Sigmoid colon (tissue), 7 donors: Measurements from ENCODE around the gene VPS33B. TPM values are rescaled to one million over a fixed set of nuclear protein-coding genes. Genes with fewer than 3 reads are reported as not detected.
"Not testable (repeated sequence)": the region's sequence is repeated elsewhere in the genome, so short reads cannot be mapped to it uniquely, and the experiment has no call there.

Source experiments
- DNase-seq: peaks from one replicate; pipeline ENCODE4 v3.0.0-alpha.2; 2019
- H3K27ac ChIP-seq, 4 donors: fragments of 200-600 bp; sonication (generic); one replicate each; pipeline ENCODE4 v1.5.1; 2016 to 2019; ENCODE audit warnings: mild to moderate bottlenecking in 1 of 4
- H3K27me3 ChIP-seq, 3 donors: fragments of 200-600 bp; sonication (generic); one replicate each; pipeline ENCODE4 v1.5.1; 2019; ENCODE audit warnings: mild to moderate bottlenecking in 1 of 3
- H3K36me3 ChIP-seq, 4 donors: fragments of 200-600 bp; sonication (generic); one replicate each; pipeline ENCODE4 v1.5.1; 2016 to 2019
- H3K4me1 ChIP-seq, 4 donors: fragments of 200-600 bp; sonication (generic); one replicate each; pipeline ENCODE4 v1.5.1; 2017 to 2019
- H3K4me3 ChIP-seq, 4 donors: fragments of 200-600 bp; sonication (generic); one replicate each; pipeline ENCODE4 v1.5.1; 2017 to 2019; ENCODE audit warnings: mild to moderate bottlenecking in 2 of 4, moderate library complexity in 1 of 4
- H3K9me3 ChIP-seq, 4 donors: fragments of 200-600 bp in 3 of 4; sonication (generic) in 3 of 4; one replicate each; pipeline versions ENCODE4 v1.5.1 to v1.6.1; 2013 to 2019
- EP300 ChIP-seq, 4 donors: sonication (generic); formaldehyde crosslinking; IDR thresholded peaks; one replicate each; pipeline ENCODE4 v1.6.1; 2017; ENCODE audit warnings: antibody characterized with exemption in 4 of 4
- POLR2A ChIP-seq, 2 donors: fragments of 450-650 bp; IDR thresholded peaks; one replicate each; pipeline ENCODE4 v1.6.1; 2016; ENCODE audit warnings: antibody characterized with exemption in 2 of 2, mild to moderate bottlenecking in 2 of 2, moderate library complexity in 2 of 2
- POLR2AphosphoS5 ChIP-seq, 4 donors: sonication (generic); formaldehyde crosslinking; IDR thresholded peaks; one replicate each; pipeline ENCODE4 v1.6.1; 2017; ENCODE audit warnings: antibody characterized with exemption in 4 of 4
- WGBS, 2 donors: extraction: QIAGEN DNeasy Blood & Tissue Kit; methylation state at CpG; one replicate each; pipeline ENCODE4 v1.1.7; 2013; 5-methylcytosine and 5-hydroxymethylcytosine counted together
- intact Hi-C: fragments of 100-400 bp; cut with DNase I; formaldehyde crosslinking; loops from one replicate; pipeline ENCODE4 v1.15.1; 2023
- polyA plus RNA-seq, 3 donors: library from polyadenylated mRNA; stranded (reverse); fragments of 200-250 nt; gene quantifications; one replicate each; pipeline ENCODE4 v1.2.3, GENCODE V29; 2013
- total RNA-seq, 4 donors: library from RNA; depleted of rRNA; stranded (reverse); fragments of >200 nt; gene quantifications; one replicate each; pipeline ENCODE4 v1.1.0, GENCODE V29; 2016
- TF ChIP-seq, protein P1 (sequence below), 4 experiments: fragments of 450-650 bp in 3 of 4; fragments of 200-600 bp in 1 of 4; IDR thresholded peaks; one replicate each; pipeline ENCODE4 v1.5.1; 2016 to 2019; ENCODE audit warnings: antibody characterized with exemption in 4 of 4, mild to moderate bottlenecking in 3 of 4, moderate library complexity in 2 of 4
- donor health status: healthy with polysubstance abuse.
- donor health status: Bipolar disorder and iron deficiency.
- donor health status: healthy.

Gene VPS33B
- total and polyA plus RNA-seq, 7 donors = 6.6 to 13.4 (median 8.3) TPM

DNA sequence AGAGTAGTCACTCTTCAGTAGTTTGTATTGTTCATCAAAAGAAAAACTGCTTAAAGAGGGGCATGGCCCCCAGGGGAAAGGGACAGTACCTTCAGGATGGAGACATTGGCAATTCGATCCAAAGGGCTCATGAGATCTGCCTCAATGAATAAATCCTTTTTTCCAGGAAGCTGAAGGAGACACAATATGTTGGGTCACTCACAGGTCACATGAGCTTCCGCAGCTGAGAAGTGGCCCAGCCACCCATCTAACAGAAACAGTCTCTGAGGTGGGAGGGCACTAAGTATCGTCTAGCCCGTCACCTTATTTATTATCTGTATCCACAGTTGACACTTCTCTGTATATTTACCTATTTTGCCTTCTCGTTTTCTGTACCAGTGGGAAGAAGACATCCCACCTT, 4.7 kb downstream of the VPS33B start:
- H3K9me3 ChIP-seq = no peaks in the 10 kb centered on the region
- H3K36me3 ChIP-seq = peaks cover 0 to 40% (median 9%) of the 10 kb centered on the region in 4 donors
- no peaks in the 10 kb centered on the region for H3K27me3 ChIP-seq
- TF ChIP-seq POLR2A (IDR thresholded peaks at IDR 0.05) (no peak), EP300 (IDR thresholded peaks at IDR 0.05) (no peak), POLR2AphosphoS5 (IDR thresholded peaks at IDR 0.05) (no peak)
- TF ChIP-seq, protein P1, sequence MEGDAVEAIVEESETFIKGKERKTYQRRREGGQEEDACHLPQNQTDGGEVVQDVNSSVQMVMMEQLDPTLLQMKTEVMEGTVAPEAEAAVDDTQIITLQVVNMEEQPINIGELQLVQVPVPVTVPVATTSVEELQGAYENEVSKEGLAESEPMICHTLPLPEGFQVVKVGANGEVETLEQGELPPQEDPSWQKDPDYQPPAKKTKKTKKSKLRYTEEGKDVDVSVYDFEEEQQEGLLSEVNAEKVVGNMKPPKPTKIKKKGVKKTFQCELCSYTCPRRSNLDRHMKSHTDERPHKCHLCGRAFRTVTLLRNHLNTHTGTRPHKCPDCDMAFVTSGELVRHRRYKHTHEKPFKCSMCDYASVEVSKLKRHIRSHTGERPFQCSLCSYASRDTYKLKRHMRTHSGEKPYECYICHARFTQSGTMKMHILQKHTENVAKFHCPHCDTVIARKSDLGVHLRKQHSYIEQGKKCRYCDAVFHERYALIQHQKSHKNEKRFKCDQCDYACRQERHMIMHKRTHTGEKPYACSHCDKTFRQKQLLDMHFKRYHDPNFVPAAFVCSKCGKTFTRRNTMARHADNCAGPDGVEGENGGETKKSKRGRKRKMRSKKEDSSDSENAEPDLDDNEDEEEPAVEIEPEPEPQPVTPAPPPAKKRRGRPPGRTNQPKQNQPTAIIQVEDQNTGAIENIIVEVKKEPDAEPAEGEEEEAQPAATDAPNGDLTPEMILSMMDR (IDR thresholded peaks at IDR 0.05) = no peak
- peaks cover 0 to 18% (median 14%) of the 10 kb centered on the region in 4 donors for H3K4me1 ChIP-seq
- 83 to 84% methylated on average over 5 of the region's 5 CpGs for whole genome bisulfite sequencing, 2 donors
- no peak overlapping the region for H3K4me3 ChIP-seq
- DNase-seq = no peak
- no peak overlapping the region for H3K27ac ChIP-seq
- intact Hi-C loops = no loop called here

DNA sequence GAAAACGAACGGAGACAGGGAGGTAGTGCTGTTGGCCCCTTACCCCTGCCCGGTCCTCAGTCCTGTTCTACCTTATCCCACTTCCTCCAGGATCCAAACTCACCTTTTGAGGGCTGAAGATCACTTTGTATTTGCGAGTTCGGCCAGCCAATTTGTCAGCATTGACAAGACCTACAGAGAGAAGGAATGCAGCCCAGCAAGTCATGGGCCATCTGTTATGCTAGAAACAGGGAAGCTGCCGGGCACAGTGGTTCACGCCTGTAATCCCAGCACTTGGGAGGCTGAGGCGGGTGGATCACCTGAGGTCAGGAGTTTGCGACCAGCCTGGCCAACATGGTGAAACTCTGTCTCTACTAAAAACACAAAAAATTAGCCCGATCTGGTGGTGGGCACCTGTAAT, 8.7 kb downstream of the VPS33B start:
- H3K9me3 ChIP-seq, H3K4me1 ChIP-seq, H3K4me3 ChIP-seq, intact Hi-C loops, DNase-seq, H3K27ac ChIP-seq, H3K27me3 ChIP-seq: not testable (repeated sequence)
- H3K36me3 ChIP-seq = peaks cover 0 to 75% (median 23%) of the 10 kb centered on the region in 4 donors
- WGBS, 2 donors = 96 to 97% methylated on average over 10 of the region's 10 CpGs

DNA sequence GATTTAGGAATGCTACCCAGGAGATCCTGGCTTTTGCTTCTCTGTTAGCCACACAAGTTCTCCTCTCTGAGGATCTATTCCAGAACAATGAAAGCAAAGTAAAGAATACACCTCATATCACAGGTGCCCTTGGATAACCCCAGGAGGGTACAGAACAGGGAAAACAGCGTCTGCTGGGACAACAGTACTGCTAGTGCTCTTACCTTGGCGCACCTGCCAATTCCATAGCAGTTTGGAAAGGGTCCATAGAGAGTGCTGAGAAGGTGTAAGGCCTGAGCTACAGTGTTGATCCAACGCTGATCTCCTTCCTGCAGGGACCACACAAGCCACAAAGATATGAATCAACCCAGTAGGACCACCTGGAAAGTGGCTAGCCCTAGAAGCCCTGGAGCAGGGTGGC, 15.1 kb downstream of the VPS33B start:
- no peaks in the 10 kb centered on the region for H3K9me3 ChIP-seq
- no peak overlapping the region for H3K4me3 ChIP-seq
- DNase-seq = no peak
- H3K27me3 ChIP-seq = no peaks in the 10 kb centered on the region
- H3K36me3 ChIP-seq = peaks cover 10 to 93% (median 52%) of the 10 kb centered on the region in 4 donors
- TF ChIP-seq, protein P1 (IDR thresholded peaks at IDR 0.05) = no peak
- TF ChIP-seq EP300 (IDR thresholded peaks at IDR 0.05) (no peak), POLR2A (IDR thresholded peaks at IDR 0.05) (no peak), POLR2AphosphoS5 (IDR thresholded peaks at IDR 0.05) (no peak)
- WGBS, 2 donors = 91 to 93% methylated on average over 3 of the region's 3 CpGs
- intact Hi-C loops = no loop called here
- no peak overlapping the region for H3K27ac ChIP-seq
- H3K4me1 ChIP-seq = no peaks in the 10 kb centered on the region

DNA sequence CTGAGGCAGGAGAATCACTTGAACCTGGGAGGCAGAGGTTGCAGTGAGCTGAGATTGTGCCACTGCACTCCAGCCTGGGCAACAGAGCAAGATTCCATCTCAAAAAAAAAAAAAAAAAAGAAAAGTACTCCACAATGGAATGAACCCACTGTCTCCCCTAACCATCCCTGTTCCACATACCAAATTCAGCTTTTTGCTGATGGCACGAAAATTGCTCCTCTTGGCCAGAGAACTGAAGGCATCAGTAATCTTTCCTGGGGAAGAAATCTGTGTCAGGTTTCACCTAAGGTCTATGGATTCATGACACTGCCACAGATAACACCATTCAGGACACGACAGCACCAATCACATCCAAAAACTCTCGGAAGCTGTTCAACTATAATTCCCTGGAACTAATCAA, 21.2 kb downstream of the VPS33B start:
- H3K27ac ChIP-seq = no peak overlapping the region
- WGBS, 2 donors = 95 to 97% methylated on average over 3 of the region's 3 CpGs
- peaks cover 23 to 82% (median 46%) of the 10 kb centered on the region in 4 donors for H3K36me3 ChIP-seq

DNA sequence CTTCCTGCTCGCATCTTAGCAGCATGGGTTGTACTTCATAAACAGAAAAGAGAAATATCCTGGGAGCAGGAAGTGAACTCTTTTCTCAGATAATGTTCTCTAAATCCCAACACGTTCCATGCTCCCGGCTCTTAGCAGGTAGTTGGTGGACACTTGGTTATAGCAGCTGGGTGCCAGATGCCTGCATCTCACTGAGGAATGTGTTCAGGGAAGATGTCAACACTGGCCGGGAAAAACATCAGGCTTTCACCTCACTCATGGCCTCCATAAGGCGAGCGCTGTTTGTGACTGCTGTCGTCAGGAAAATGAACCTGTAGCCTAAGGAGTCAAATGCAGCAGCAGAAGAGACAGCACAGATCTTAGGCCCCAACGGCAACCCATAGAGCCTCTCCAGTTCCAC, 23.7 kb downstream of the VPS33B start:
- intact Hi-C loops = no loop called here
- Histone ChIP-seq H3K27me3 (no peaks in the 10 kb centered on the region), H3K4me3 (no peak overlapping the region), H3K27ac (no peak overlapping the region), H3K36me3 (peaks cover 16 to 57% (median 31%) of the 10 kb centered on the region in 4 donors), H3K4me1 (peaks cover 0 to 5% (median 3%) of the 10 kb centered on the region in 4 donors), H3K9me3 (no peaks in the 10 kb centered on the region)
- DNase-seq = no peak
- TF ChIP-seq POLR2AphosphoS5 (IDR thresholded peaks at IDR 0.05) = no peak
- no peak for TF ChIP-seq POLR2A (IDR thresholded peaks at IDR 0.05)
- no peak for TF ChIP-seq EP300 (IDR thresholded peaks at IDR 0.05)
- TF ChIP-seq, protein P1 (IDR thresholded peaks at IDR 0.05) = no peak
- WGBS, 2 donors = 86 to 93% methylated on average over 8 of the region's 8 CpGs

More for the DNA sequence above, 21.2 kb downstream of the VPS33B start:
- DNase-seq = no peak
- intact Hi-C loops = no loop called here
- Histone ChIP-seq H3K27me3 (no peaks in the 10 kb centered on the region), H3K4me1 (no peaks in the 10 kb centered on the region), H3K9me3 (no peaks in the 10 kb centered on the region), H3K4me3 (no peak overlapping the region)
- no peak for TF ChIP-seq POLR2A (IDR thresholded peaks at IDR 0.05)
